HG03175 (cell line): ENCODE results near the gene CNKSR1.
"Not testable (repeated sequence)": the region's sequence is repeated elsewhere in the genome, so short reads cannot be mapped to it uniquely, and the experiment has no call there.

Experiments
- ATAC-seq: cut with Tn5 transposase; IDR thresholded peaks from one replicate; pipeline ENCODE4 v1.9.1; 2021; ENCODE audit warnings: mild to moderate bottlenecking, moderate library complexity; ENCODE audit not compliant: unreplicated experiment

CNKSR1 gene

DNA sequence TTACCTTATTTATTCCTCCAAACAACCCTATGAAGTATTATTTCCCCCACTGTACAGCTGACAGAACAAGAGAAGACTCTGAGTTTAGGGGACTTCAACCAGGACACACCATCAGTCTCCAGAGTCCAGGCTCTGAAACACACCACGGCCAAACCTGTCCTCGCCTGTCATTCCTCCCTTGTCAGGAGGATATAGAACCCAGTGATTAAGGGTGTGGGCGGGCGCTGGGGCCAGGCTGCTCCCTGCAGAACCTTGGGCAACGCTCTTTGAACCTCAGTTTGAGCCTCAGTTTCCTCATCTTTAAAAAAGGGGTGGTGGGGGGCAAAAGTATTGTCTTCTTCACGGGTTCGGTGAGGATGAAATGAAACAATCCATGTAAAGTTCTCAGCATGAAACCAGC, 47.3 kb downstream of the CNKSR1 start:
- ATAC-seq = no peak

DNA sequence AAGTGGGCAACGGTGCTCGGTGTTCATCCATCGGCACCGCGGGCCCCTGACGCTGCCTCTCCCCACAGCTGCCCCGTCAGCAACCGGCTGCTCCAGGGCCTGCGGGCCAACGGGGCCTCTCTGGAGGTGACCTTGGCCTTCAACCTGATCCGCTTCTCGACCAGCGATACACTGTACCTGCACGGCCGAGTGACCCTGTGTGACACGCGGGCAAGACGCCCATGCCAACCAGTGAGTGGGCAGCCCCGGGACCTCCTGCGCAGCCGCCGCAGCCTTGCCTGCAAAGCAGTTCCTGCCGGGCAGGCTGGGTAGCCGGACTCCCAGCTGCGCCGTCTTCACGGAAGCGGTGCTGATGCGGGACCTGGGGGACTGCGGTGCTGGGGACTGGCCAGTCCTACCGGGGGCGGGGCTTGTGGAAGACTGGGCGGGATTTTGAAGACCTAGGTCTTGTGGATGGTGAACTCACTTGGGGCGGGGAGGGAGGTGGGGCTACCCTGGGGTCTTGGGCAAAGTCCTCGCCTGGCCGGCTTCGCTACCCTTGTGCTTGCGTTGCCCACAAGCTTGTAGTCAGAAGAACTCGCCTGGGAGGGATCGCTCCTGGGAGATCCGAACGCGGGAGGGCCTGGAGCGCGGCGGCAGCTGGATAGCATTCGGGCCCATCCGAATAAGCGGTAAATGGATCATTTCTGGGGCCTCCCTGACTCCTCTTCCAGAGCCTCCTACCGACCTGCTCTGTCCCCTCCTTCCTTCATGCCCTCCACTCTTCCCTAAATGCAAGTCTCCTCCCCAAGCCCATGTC, 47.9 kb downstream of the CNKSR1 start:
- ATAC-seq = no peak

DNA sequence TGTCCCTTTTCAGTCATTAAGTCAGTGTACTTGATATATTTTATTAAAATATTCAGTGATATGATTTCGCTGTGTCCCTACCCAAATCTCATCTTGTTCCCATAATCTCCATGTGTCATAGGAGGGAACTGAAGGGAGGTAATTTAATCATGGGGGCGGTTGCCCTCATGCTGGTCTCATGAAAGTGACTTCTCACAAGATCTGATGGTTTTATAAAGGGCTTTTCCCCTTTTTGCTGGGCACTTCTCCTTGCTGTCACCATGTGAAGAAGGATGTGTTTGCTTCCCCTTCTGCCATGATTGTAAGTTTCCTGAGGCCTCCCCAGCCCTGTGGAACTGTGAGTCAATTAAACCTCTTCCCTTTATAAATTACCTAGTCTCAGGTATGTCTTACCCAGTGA, 53.4 kb downstream of the CNKSR1 start:
- ATAC-seq = not testable (repeated sequence)

- peak; percentile 93 for ATAC-seq
Measured at GRCh38 chr1:26233903-26234643, 56.8 kb downstream of the CNKSR1 start, which contains the start of gene CEP85. Gene CEP85, plus strand, starts transcription at chr1:26234200. Its CDS starts 5,584 bp downstream, at chr1:26239784.

- no peak for ATAC-seq
Measured at GRCh38 chr1:26234644-26235370, 57.5 kb downstream of the CNKSR1 start.

DNA sequence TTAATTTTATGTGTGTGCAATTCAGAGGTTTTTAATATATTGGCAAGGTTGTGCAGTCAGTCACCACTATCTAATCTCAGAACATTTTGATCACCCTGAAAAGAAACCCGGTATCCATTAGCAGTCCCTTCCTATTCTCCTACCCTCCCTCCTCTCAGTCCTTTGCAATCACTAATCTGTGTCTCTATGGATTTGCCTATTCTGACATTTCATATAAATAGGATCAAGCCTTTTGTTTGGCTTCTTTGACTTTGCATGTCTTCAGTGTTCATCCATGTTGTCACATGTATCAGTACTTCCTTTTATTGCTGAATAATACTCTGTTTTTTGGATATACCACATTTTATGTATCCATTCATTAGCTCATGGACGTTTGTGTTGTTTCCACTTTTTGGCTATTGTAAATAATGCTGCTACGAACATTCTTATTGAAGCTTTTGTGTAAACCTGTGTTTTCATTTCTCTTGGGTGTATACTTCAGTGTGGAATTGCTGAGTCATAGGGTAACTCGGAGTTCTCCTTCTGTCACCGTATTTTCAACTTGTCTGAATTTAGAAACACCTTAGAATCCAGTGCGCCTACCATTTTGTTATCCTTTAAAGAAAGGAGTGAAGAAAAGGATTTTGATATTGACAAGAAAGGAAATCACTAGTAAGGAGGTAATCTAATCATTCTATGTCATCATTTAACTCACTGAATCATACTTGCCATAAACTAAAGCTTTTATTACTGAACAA, 60.1 kb downstream of the CNKSR1 start:
- no peak for ATAC-seq
